GM20000 (cell line): ENCODE results near the gene PSMA3.

Source experiments
- DNase-seq: peaks from one replicate; pipeline ENCODE4 v3.0.0; 2012; ENCODE audit warnings: low spot score
- TF ChIP-seq, protein P1 (sequence below): IDR thresholded peaks from 2 replicates; pipeline ENCODE4 v1.5.1; 2012; ENCODE audit warnings: mild to moderate bottlenecking, control low read depth; ENCODE audit errors: extremely low read depth, missing control alignments

Gene PSMA3

GRCh38 chr14:58244556-58245387 is at the start of gene PSMA3:
Gene PSMA3 (plus strand): TSS chr14:58244843. CDS start chr14:58244921, 78 bp downstream.
- peak; percentile 89 for DNase-seq
- TF ChIP-seq, protein P1, sequence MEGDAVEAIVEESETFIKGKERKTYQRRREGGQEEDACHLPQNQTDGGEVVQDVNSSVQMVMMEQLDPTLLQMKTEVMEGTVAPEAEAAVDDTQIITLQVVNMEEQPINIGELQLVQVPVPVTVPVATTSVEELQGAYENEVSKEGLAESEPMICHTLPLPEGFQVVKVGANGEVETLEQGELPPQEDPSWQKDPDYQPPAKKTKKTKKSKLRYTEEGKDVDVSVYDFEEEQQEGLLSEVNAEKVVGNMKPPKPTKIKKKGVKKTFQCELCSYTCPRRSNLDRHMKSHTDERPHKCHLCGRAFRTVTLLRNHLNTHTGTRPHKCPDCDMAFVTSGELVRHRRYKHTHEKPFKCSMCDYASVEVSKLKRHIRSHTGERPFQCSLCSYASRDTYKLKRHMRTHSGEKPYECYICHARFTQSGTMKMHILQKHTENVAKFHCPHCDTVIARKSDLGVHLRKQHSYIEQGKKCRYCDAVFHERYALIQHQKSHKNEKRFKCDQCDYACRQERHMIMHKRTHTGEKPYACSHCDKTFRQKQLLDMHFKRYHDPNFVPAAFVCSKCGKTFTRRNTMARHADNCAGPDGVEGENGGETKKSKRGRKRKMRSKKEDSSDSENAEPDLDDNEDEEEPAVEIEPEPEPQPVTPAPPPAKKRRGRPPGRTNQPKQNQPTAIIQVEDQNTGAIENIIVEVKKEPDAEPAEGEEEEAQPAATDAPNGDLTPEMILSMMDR: no peak

DNA sequence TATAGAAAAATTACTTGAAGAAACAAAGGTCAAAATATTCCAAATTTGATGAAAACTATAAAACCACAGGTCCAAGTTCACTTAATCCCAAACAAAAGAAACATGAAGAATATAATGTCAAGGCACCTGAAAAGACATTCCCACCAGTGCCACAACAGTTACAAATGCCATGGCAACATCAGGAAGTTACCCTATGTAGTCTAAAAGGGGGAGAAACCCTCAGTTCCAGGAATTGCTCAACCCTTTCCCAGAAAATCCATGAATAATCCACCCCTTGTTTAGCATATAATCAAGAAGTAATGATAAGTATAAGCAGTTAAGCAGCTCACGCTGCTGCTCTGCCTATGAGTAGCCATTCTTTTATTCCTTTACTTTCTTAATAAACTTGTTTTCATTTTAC is 48.4 kb upstream of the PSMA3 start:
- no peak for DNase-seq
- TF ChIP-seq, protein P1: no peak

- TF ChIP-seq, protein P1: no peak
- no peak for DNase-seq
These were observed 46.6 kb upstream of the PSMA3 start for GRCh38 chr14:58198086-58198485.

GRCh38 chr14:58199726-58200479 is 44.7 kb upstream of the PSMA3 start, which contains the start of gene ACTR10:
Gene ACTR10 (plus strand): TSS chr14:58200149. CDS start chr14:58200218, 69 bp downstream.
- TF ChIP-seq, protein P1: no peak
- peak; percentile 93 for DNase-seq

DNA sequence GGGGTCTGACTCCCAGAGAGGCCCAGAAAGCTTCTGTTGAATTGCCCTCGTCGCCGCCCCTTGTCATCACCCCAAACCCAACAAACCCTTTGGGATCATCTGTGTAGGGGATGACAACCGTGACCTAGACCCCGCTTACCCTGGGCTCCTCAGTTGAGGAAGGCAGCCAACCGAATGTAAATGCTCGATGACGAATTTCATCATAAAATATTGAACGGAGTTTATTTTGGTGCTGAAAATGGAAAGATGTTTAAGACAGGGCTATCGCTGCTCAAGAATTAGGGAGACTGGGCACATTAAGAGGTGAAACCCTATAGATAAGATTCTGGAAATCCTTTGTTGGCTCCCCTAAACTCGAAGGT is 44.2 kb upstream of the PSMA3 start:
- no peak for DNase-seq
- TF ChIP-seq, protein P1: no peak

DNA sequence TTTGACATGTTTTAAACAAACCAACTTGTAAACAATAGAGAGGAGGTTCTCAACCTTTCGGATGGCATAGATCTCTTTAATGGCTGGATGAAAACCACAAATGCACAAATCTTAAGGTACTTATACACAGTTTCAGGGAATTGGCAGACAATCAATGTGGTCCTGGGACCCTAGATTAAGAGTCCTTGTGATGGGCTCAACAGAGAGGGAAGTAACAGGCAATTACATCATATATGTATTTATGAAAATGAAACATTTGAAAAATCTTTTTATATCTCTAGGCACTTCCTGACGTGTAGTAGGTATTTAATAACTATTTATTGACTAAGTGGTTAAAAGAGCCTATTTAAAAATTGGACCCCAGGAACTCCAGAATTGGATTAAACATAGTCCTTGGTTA is 43.8 kb upstream of the PSMA3 start:
- DNase-seq: peak; percentile 13
- TF ChIP-seq, protein P1: no peak

DNA sequence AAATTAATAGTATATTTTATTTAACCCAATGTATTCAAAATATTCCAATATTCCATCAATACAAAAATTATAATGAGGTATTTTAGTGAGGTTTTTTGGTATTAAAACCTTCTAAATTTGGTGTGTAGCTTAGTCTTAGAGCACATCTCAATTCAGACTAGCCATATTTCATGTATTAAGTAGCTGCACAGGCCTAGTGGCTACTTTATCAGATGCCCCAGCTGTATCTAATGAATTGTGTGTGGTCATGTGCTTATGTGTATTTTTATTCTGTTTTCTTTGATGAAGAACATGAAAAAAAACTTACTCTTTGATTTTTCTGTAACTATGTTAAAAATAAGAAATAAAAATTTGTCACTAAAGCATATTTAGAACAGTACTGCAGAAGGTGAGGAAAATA is 31.5 kb upstream of the PSMA3 start:
- DNase-seq: no peak
- TF ChIP-seq, protein P1: no peak
